Activated T-helper 17 cell treated with anti-CD3 and anti-CD28 coated beads, Interleukin-2, amount 50 U/mL, for 72 hours (primary cell): ENCODE data around the gene ZIC2. TPM values are rescaled to one million over a fixed set of nuclear protein-coding genes. Genes with fewer than 3 reads are reported as not detected.

Experiments
- ATAC-seq: fragments of 150-1000 bp; cut with Tn5 transposase; replicated peaks from 2 replicates; pipeline ENCODE4 v1.10.0; 2021; ENCODE audit warnings: mild to moderate bottlenecking, moderate library complexity
- H3K27ac Mint-ChIP-seq: one replicate; pipeline ENCODE4 v1.8.0; 2022; ENCODE audit warnings: mixed read lengths
- H3K27me3 Mint-ChIP-seq: one replicate; pipeline ENCODE4 v1.8.0; 2022; ENCODE audit warnings: mixed read lengths
- H3K36me3 Mint-ChIP-seq: one replicate; pipeline ENCODE4 v1.8.0; 2022; ENCODE audit warnings: low read depth, mild to moderate bottlenecking, mixed read lengths
- H3K4me1 Mint-ChIP-seq: one replicate; pipeline ENCODE4 v1.8.0; 2022; ENCODE audit warnings: mixed read lengths
- H3K4me3 Mint-ChIP-seq: one replicate; pipeline ENCODE4 v1.8.0; 2022; ENCODE audit warnings: mild to moderate bottlenecking, mixed read lengths
- H3K9me3 Mint-ChIP-seq: one replicate; pipeline ENCODE4 v1.8.0; 2022; ENCODE audit warnings: mixed read lengths
- total RNA-seq, 2 donors: library from RNA; stranded (reverse); gene quantifications; one replicate each; pipeline ENCODE4 v1.2.3, GENCODE V29; 2022

The ZIC2 gene
- total RNA-seq, 2 donors from 2014 or later = 0.84 TPM; not detected in 1

DNA sequence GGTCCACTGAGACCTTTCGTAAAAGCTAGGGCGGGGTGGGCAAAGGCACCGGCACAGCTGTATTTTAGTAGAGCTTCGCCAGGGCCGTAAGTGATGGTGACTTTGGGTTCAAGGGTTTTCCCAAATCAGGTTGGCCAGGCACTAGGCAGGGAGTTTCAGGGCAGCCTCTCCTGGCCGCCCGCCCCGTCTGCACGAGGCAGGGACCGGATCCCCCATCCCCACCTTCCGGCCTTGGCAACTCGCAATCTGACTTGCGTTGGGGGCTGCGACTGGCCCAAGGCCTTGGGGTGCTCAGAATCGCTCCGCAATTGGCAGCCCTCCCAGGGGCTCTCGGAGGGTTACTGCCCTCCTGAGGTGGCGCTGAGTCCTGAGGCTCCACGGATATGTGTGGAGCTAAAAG, 6.0 kb upstream of the ZIC2 start:
- no peak overlapping the region for H3K4me3 Mint-ChIP-seq
- H3K9me3 Mint-ChIP-seq = peaks cover 3% of the 10 kb centered on the region

DNA sequence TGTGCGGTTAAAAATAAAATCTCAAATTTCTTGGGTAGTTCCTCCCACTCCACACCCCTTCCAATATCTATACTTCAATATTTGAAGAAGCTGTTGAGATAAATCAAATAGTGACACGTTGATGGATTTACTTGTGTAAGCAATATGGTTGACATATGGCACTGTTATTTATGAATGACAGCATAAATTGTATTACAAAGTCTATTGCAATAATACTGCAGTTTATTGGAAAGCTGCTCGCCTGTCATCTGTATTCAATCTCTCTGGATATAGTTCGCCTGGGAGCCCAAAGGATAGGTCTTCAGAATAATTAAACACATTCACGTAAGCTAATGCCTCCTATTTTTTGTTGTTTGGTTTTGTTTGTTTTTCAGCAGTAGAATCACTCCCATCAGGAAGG, 5.0 kb upstream of the ZIC2 start:
- peaks cover 60% of the 10 kb centered on the region for H3K27me3 Mint-ChIP-seq
- H3K36me3 Mint-ChIP-seq = peaks cover 19% of the 10 kb centered on the region
- no peak overlapping the region for H3K4me3 Mint-ChIP-seq
- ATAC-seq = no peak
- H3K27ac Mint-ChIP-seq = no peak overlapping the region
- H3K4me1 Mint-ChIP-seq = no peaks in the 10 kb centered on the region
- H3K9me3 Mint-ChIP-seq = peaks cover 3% of the 10 kb centered on the region

More for the DNA sequence above, 6.0 kb upstream of the ZIC2 start:
- Mint-ChIP-seq H3K4me1 (no peaks in the 10 kb centered on the region), H3K27ac (no peak overlapping the region), H3K36me3 (peaks cover 19% of the 10 kb centered on the region), H3K27me3 (peaks cover 60% of the 10 kb centered on the region)
- no peak for ATAC-seq

- Mint-ChIP-seq H3K27me3 (peaks cover 55% of the 10 kb centered on the region), H3K9me3 (peaks cover 3% of the 10 kb centered on the region), H3K27ac (no peak overlapping the region), H3K4me3 (no peak overlapping the region), H3K4me1 (no peaks in the 10 kb centered on the region), H3K36me3 (peaks cover 13% of the 10 kb centered on the region)
- ATAC-seq = no peak
These were observed 4.2 kb upstream of the ZIC2 start for GRCh38 chr13:99977334-99977911.

- H3K4me3 Mint-ChIP-seq = no peak overlapping the region
- peaks cover 50% of the 10 kb centered on the region for H3K27me3 Mint-ChIP-seq
- no peaks in the 10 kb centered on the region for H3K4me1 Mint-ChIP-seq
- H3K27ac Mint-ChIP-seq = no peak overlapping the region
- peaks cover 3% of the 10 kb centered on the region for H3K9me3 Mint-ChIP-seq
- ATAC-seq = no peak
- H3K36me3 Mint-ChIP-seq = peaks cover 9% of the 10 kb centered on the region
These were observed 3.4 kb upstream of the ZIC2 start for GRCh38 chr13:99977912-99978798.

- peaks cover 3% of the 10 kb centered on the region for H3K9me3 Mint-ChIP-seq
- peaks cover 7% of the 10 kb centered on the region for H3K36me3 Mint-ChIP-seq
- peaks cover 43% of the 10 kb centered on the region for H3K27me3 Mint-ChIP-seq
- ATAC-seq = no peak
- H3K4me1 Mint-ChIP-seq = no peaks in the 10 kb centered on the region
- H3K27ac Mint-ChIP-seq = no peak overlapping the region
- no peak overlapping the region for H3K4me3 Mint-ChIP-seq
These were observed 2.7 kb upstream of the ZIC2 start for GRCh38 chr13:99978799-99979452.

- Mint-ChIP-seq H3K4me3 (no peak overlapping the region), H3K27me3 (peaks cover 43% of the 10 kb centered on the region), H3K9me3 (peaks cover 3% of the 10 kb centered on the region), H3K36me3 (peaks cover 13% of the 10 kb centered on the region), H3K4me1 (no peaks in the 10 kb centered on the region), H3K27ac (no peak overlapping the region)
- no peak for ATAC-seq
These were observed 2.0 kb upstream of the ZIC2 start for GRCh38 chr13:99979453-99980200.

DNA sequence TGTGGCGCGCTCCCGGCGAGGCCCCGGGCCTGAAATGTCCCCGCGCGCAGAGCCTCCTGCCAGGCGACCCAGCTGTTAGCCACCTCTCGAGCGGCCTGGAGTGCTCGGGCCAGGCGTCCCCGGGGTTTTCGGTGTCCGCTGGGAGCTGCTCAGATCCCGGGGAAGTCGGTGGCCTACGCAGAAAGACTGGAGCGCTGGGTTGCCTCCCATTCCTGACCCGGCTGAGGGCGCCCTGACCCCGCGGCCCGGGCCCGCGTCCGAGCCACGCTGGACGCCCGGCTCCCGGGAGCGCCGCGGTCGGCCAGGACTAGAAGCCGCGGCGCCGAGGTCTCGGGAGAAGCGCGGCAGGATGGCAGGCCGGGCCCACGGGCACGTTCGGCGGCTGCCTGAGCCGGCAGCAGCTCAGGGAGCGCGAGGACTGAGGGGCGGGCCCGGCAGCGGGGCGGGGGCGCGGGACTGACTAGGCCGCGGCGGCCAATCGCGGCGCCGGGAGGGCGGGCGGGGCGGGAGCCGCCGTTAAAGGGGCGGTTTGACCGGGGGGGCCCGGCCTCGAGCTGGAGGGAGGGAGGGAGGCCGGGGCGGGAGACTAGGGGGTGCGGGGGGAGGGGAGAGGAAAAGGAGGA, 1.3 kb upstream of the ZIC2 start:
- Mint-ChIP-seq H3K4me1 (no peaks in the 10 kb centered on the region), H3K27ac (no peak overlapping the region), H3K4me3 (no peak overlapping the region), H3K9me3 (peaks cover 3% of the 10 kb centered on the region), H3K36me3 (peaks cover 15% of the 10 kb centered on the region), H3K27me3 (peaks cover 38% of the 10 kb centered on the region)
- ATAC-seq = peak; percentile 74

DNA sequence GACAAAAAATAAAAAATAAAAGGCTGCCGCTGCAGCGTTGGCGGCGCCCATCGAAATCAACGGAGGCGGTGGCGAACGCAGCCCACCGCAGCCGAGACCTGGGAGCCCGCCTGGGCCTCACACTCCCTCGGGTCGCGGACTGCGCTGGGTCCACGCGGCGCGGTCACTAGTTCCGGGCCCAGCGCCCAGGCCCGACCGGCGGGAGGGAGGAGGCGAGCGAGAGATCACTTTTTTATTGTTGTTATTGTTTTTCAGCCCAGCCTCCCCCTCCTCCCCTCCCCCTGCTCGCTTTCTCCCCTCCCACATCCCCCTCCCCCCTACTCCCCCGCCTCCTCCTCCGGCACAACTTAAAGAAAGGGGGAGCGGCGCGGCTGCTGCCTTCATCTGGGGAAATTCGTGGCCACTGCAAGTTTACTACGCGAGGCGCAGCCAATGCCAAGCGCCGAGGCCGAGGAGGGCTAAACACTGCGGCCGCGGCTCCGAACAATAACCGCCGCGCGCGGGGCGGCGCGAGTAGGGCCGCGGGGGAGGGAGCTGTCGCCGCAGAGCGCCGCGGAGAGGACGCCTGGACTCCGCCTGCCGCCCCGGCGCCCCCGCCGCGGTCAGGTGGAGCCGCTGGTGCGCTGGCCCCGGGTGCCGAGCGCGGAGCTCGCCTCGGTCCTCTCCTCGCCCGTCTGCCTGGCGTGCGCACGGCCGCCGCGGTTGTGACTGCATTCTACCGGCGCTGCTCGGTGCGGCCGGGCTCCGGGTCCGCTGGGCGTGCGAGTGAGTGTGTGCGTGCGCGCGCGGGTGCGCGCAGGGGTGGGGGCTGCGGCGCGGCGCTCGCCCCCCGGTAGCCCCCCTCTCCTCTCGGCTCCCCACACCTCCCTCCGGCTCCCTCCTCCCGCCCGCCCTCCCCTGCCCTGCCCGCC, 505 bp upstream of the ZIC2 start:
- peaks cover 38% of the 10 kb centered on the region for H3K27me3 Mint-ChIP-seq
- peaks cover 3% of the 10 kb centered on the region for H3K4me1 Mint-ChIP-seq
- peak overlapping the region; percentile 11 for H3K4me3 Mint-ChIP-seq
- H3K9me3 Mint-ChIP-seq = peaks cover 3% of the 10 kb centered on the region
- ATAC-seq = peak; percentile 38
- no peak overlapping the region for H3K27ac Mint-ChIP-seq
- H3K36me3 Mint-ChIP-seq = peaks cover 19% of the 10 kb centered on the region

GRCh38 chr13:99982036-99982730, 599 bp downstream of the ZIC2 start:
- peaks cover 5% of the 10 kb centered on the region for H3K4me1 Mint-ChIP-seq
- no peak overlapping the region for H3K4me3 Mint-ChIP-seq
- H3K36me3 Mint-ChIP-seq = peaks cover 27% of the 10 kb centered on the region
- H3K27me3 Mint-ChIP-seq = peaks cover 37% of the 10 kb centered on the region
- peak; percentile 7 for ATAC-seq
- H3K27ac Mint-ChIP-seq = no peak overlapping the region
- H3K9me3 Mint-ChIP-seq = peaks cover 3% of the 10 kb centered on the region

DNA sequence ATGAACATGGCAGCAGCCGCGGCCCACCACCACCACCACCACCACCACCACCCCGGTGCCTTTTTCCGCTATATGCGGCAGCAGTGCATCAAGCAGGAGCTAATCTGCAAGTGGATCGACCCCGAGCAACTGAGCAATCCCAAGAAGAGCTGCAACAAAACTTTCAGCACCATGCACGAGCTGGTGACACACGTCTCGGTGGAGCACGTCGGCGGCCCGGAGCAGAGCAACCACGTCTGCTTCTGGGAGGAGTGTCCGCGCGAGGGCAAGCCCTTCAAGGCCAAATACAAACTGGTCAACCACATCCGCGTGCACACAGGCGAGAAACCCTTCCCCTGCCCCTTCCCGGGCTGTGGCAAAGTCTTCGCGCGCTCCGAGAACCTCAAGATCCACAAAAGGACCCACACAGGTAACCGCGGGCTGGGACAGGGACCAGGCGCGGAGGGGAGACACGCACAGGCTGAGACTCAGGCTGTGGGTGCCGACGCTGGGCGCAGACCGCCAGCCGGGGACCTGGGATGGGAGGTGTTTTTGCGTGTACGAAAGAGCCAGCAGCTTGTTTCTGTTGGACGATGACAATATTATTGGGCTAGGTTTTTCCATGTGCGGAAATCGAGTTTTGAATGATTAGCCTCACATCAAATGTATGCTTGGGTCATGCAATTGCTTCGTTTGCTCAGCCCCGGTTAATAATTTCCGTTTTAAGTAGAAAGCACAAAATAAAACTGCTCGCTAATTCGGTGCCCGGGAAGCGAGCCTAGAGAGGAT, 1.3 kb downstream of the ZIC2 start:
- H3K27me3 Mint-ChIP-seq = peaks cover 38% of the 10 kb centered on the region
- H3K4me1 Mint-ChIP-seq = peaks cover 5% of the 10 kb centered on the region
- no peaks in the 10 kb centered on the region for H3K9me3 Mint-ChIP-seq
- H3K27ac Mint-ChIP-seq = no peak overlapping the region
- ATAC-seq = no peak
- peak overlapping the region; percentile 19 for H3K4me3 Mint-ChIP-seq
- peaks cover 27% of the 10 kb centered on the region for H3K36me3 Mint-ChIP-seq

DNA sequence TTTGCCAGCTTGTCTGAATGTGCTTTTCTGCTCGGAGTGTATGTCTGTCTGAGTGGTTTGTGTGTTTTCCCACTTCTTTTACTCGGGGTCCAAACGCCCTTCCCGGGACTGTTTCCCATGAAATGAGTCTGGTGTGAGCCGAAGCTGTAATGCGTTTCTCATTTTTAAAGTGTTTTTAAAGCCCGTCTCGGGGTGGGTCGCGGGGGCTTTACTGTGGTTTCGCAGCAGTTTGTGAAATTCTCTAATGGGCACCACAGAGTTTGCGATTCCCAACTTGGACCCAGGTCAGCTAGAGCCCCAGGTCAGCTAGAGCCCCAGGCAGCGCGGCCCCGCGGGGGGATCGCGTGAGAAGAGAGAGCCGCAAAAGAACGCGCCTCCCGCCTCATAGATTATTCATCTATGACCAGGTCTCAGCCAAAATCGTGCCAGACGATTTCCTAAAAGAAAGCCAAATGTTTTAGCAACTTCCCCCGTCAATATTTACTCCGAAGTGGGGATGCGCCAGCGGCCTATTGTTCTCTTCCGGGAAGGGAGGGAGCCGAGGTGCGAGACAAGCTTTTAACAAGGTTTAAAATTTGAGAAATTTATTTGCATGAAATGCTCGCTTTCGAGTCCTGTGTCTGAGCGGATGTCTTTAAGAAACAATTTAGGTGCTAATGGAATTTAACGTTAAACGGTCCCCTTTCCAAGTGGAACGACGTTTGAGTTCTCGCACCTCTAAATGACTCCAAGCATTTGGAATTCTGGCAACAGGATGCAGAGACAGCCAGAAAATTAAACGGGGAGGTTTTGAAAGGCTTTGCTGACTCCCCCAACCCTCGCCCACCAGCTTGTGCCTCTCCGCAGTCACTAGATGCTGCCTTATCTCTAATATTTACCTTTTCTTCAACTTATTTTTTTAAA, 2.2 kb downstream of the ZIC2 start:
- Mint-ChIP-seq H3K27me3 (peaks cover 37% of the 10 kb centered on the region), H3K36me3 (peaks cover 27% of the 10 kb centered on the region), H3K4me3 (peak overlapping the region; percentile 19), H3K4me1 (peaks cover 5% of the 10 kb centered on the region), H3K27ac (peak overlapping the region; percentile 28), H3K9me3 (no peaks in the 10 kb centered on the region)
- no peak for ATAC-seq
